Colon (tissue), 2 donors: ENCODE data around the gene C14orf132.
"Not testable (repeated sequence)": the region's sequence is repeated elsewhere in the genome, so short reads cannot be mapped to it uniquely, and the experiment has no call there.

Source experiments
- FAIRE-seq: peaks from 2 replicates; lab custom pipeline; 2012; peaks lifted over from hg19 to GRCh38; lab: Jason Lieb, UNC
- donor health status: control.
- donor health status: control.

Gene C14orf132

DNA sequence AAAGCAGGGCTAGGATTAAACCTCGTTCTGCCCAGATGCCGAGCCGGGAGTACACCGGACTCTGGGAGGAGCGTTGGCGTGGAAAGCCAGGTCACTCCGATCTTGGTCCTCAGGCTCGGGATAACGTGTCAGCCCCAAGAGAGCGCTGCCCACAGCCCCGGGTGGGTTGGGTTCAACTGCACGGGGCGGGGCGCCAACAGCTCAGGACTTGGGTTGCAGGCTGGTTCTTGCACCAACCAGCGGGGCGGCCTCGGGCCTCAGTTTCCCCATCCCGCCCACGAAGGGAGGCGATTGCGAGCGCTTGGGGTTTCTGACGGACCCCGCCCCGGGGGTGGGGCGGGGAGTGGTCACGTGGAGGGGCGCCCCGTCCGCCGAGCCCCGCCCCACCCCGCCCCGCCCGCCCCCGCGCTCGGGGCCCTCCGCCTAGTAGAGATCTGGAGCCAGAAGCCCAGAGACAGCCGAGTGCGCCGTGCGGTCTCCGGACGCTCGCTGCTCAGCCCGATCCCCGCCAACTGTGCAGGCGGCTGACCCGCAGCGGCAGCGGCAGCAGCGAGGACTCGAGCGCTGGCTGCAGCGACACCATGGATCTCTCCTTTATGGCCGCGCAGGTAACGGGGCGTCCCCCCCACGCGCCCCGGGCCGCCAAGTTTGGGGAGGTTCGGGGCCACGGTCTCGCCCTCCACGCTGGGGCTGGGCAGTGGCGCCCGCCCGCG, at the start of gene C14orf132:
Gene C14orf132, plus strand, starts transcription at position 443 of the 713 bp plus-strand sequence. Its CDS starts 139 bp downstream, at position 582.
- FAIRE-seq: no peak

DNA sequence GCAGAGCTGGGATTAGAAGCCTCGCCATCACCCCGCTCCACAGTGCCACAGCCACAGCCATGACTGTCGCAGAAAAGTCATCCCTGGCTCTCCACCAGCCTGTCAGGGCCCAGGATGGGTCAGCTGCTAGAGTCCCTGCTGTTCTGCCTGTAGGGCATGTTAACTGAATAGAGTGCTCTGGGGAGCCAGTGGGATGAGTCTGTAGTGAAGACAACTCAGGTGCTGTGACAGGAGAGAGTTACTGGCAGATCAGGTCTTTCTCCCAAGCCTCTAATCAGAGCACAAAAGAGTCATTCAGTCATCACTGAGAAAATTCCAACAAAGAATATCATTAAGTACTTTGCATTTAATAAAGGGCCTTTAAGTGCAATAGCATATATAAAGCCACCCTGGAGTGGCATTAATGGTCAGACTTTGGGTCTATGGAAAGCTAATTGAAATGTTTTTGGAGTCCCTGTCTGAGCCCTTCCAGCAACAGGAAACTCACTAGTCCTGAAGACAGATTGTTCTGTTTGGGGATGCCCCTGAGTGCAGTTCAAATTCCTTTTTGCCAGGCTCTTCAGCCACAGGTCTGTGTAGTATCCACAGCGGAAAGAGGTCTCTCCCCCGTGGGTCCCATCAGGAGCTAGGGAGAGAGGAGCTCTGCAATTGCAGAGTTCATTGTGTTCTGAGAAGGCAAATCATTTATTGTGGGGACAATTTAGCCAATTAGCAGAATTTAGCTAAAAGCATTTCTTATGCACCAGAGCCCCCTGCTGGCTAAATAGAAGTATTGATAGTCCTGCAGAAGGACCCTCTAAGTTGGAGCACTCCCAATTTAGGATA, 45.2 kb upstream of the C14orf132 start:
- no peak for FAIRE-seq

- no peak for FAIRE-seq
Measured at GRCh38 chr14:95994593-95994928, 44.6 kb upstream of the C14orf132 start.

- no peak for FAIRE-seq
Measured at GRCh38 chr14:95998656-95999055, 40.5 kb upstream of the C14orf132 start.

DNA sequence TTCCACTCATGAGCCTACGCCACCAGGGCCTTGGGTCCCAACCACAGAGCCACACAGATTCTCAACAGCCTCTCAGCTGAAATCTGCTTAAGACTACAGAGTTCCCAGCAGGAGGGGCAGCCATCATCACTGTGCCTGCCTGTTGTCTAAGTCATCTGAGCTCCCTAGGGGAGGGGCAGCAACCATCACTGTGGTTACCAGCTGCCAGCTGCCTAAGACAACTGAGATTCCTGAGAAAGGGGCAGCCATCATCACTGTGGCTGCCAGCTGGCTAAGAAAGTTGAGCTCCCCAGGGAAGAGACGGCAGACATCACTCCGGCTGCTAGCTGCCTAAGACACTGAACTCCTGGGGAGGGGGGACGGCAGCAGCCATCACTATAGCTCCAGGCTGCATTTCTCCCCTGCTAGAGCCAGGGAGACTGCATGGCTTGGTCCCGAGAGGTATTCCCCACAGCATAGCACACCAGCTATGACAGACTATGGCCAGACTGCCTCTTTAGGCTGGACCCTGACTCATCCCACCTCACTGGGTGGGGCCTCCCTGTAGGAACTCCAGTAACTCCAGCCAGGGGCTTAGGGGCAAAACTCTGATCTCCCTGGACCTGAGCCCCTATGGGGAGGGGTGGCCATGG, 37.2 kb upstream of the C14orf132 start:
- no peak for FAIRE-seq

DNA sequence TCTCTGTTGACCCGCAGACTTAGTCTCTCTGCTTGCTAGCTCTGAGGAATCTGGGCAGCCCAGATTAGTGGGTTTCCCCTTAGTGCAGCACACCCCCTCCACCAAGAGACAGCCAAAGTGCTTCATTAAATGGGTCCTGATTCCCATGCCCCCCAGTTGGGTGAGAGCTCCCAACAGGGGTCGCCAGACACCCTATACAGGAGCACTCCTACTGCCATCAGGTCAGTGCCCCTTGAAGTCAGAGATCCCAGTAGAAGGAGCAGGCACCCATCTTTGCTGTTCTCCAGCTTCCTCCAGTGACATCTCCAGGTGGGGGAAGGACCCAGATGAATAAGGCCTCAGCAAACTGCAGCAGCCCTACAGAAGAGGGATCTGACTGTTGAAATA, 36.7 kb upstream of the C14orf132 start:
- FAIRE-seq: no peak

GRCh38 chr14:96011131-96011530, 28.0 kb upstream of the C14orf132 start:
- FAIRE-seq: no peak

DNA sequence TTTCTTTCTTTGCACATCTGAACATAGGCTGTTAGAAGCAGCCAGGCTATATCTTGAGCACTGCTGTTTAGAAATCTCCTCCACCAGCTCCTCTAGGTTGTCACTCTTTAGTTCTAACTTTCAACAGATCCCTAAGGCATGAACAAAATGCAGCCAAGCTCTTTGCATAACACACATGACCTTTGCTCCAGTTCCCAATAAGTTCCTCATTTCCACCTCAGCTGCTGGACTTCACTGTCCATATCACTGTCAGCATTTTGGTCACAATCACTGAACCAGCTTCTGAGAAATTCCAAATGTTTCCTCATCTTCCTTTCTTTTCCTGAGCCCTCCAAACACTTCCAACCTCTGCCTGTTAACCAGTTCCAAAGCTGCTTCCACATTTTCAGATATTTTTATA, 27.6 kb upstream of the C14orf132 start:
- FAIRE-seq: no peak

- not testable (repeated sequence) for FAIRE-seq
Measured at GRCh38 chr14:96012757-96013156, 26.4 kb upstream of the C14orf132 start.

DNA sequence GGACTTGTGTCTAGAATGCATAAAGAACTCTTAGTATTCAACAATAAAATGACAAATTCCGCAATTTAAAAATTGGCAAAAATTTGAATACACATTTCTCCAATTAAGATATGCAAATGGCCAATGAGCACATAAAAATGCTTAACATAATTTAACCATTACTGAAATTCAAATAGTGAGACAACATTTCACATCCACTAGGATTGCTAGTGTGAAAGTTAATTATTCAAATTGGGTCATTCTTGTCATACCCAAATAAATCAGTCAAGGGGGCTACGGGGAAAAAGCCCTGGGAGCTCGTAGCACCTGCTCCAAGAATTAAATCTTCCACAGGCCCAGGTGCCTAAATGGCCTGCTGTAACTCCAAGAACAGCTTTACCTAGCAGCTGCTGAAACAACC, 25.0 kb upstream of the C14orf132 start:
- no peak for FAIRE-seq

DNA sequence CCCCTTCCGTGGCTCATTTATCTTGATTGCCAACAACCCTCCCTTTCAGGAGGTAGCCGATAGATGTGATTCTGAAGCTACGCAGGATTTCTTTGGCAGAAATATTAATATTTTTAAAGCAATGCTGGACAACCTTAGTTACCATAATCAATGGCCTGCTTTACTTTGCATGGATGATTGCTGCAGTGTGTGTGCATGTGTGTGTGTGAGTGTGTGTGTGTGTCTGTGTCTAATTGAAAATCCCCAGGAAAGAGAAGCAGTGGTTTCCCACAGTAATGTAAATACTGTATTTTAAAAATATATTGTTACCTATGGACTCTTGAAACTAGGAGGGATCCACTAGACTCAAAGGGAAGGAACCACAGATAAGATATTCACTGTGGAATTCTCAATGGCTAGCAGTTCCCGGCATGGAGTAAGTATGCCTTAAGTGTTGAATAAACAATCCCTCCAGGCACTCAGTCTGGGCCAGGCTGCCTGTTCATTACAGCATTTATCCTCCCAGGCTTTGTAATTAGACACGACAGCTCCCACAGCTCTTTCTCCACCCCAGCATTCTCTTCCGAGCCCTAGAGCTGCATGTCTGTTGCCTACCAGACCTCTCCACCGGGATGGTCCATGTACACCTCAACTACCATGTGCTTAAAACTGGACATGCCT, 22.5 kb upstream of the C14orf132 start:
- no peak for FAIRE-seq

DNA sequence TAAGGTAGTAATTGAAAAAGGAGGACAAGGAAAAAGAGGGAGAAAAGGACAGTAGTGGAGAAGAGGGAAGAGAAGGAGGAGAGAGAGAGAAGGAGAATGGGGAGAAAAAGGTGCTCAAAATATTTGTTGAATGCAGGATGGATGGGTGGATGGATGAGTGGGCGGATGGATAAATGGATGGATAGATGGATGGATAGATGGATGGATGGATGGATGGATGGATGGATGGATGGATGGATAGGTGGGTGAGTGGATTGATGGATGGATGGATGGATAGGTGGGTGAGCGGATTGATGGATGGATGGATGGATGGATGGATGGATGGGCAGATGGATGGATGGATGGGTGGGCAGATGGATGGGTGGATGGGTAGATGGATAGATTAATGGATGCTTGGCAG, 21.3 kb upstream of the C14orf132 start:
- FAIRE-seq: no peak

DNA sequence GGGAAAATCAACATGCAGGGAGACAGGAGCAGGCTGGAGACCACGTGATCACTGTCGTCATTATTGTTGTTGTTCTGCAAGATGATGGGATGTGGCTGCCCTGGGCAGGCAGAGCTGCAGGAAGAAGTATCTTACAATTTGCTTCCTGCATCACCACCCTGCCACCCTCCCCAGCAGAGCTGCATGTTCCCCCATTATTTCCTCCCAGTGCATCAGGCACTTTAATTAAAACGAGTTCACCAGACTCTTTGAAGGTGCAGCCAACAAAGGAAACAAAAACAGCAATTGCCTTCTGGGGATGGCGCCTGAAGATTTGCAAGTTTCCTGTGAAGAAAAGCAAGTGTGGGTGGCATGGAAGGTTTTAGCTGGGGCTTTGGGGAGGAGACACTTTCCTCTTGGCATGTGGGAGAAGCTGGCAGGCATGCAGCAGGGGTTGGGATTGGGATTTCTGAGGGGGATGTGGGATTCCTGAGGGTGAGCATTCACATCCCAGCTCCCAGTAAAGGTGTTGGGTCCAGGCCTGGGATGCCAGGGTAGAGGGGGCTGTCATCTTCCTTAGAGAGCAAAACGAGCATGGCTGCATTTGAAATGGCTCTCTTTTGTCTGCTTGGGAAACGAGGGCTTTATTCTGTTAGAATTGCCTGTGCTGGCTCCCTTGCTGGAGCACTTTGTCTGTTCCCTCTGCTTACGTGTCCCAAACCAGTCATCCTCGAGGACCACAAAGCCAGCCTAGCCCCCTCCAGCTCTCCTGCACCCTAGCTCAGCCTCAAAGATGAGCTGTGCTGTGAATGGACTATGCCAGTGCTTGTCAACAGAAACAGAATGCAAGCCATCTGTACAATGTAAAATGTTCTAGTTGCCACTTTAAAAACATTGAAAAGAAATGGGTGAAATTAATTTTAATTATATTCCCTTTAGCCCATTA, 11.5 kb upstream of the C14orf132 start:
- no peak for FAIRE-seq

DNA sequence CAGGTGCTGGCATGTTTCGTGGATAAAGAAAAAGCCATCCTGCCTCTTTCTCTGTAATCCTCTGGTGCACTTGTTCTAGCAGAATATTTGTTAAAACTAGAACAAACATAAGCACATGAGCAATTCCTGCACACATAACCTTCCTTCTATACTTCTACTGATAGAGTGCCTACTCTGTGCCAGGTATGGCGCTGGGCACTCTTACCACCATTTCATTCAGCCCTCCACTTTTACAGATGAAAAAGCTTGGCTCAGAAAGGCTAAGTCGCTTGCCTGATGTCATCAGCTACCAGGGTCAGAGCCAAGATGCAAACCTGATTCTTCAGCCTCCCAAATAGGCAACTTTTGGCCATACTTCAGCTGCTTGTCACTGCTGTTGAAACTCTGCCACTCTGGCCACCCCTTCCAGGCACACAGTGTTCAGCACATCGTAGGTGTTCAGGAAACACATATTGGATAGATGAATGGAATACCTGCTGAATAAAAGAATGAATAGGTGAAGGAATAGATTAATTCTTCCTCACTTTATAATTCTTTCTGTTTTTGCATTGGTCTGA, 10.0 kb upstream of the C14orf132 start:
- no peak for FAIRE-seq

- no peak for FAIRE-seq
Measured at GRCh38 chr14:96030108-96030760, 8.9 kb upstream of the C14orf132 start.

- FAIRE-seq: no peak
Measured at GRCh38 chr14:96031691-96032090, 7.5 kb upstream of the C14orf132 start.

DNA sequence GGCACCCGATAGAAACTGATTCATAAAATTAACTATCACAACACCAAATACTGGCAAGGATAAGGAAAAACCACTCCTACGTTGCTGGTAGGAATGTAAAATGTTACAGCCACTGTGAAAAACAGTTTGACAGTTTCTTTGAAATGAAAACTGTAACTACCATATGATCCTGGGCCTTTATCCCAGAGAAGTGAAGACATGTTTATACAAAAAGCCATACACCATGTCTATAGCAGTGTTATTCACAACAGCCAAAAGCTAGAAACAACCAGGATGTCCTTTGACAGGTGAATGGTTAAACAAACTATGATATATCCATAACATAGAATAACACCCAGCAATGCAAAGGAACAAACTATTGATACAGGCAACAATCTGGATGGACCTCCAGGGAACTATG, 3.7 kb upstream of the C14orf132 start:
- no peak for FAIRE-seq

GRCh38 chr14:96037891-96038557, 1.1 kb upstream of the C14orf132 start:
- no peak for FAIRE-seq

GRCh38 chr14:96038558-96038919, 623 bp upstream of the C14orf132 start:
- no peak for FAIRE-seq

DNA sequence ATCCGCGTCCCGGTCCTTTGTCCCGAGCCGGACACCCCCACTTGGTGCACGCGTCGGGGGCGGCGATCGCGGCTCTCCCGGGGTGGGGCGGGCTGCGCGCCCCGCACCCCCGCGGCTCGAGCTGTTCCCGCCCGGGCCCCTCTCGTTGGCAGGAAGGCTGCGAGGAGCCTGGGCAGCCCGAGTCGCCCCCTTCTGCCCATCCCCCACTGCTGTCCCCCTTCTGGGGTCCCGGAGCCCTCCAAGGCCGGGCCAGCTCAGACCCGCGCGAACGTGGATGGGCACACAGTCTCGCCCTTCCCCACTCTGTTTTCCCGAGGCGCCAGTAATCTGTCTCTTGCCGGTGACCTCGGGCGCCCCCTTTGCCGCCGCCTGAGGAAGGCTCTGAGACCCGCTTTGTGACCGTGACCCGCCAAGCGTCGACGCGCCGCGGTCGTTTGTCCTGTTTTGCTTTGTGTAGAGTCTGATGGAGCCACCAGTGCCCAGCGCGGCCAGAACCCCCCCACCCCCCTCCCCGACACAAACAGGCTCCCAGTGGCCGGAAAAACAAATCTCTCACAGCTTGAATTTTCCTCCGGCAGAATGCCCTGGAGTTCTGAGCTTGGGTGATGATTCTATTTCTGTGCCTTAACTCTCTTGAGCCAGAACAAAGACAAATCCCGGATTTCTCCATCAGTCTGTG, 610 bp downstream of the C14orf132 start:
- no peak for FAIRE-seq
